Measurements from ENCODE around the gene TTC9B. TPM values are rescaled to one million over a fixed set of nuclear protein-coding genes. Genes with fewer than 3 reads are reported as not detected.

TTC9B gene
- total and polyA plus RNA-seq, 8 donors: 0.35 to 0.37 TPM; not detected in 6

DNA sequence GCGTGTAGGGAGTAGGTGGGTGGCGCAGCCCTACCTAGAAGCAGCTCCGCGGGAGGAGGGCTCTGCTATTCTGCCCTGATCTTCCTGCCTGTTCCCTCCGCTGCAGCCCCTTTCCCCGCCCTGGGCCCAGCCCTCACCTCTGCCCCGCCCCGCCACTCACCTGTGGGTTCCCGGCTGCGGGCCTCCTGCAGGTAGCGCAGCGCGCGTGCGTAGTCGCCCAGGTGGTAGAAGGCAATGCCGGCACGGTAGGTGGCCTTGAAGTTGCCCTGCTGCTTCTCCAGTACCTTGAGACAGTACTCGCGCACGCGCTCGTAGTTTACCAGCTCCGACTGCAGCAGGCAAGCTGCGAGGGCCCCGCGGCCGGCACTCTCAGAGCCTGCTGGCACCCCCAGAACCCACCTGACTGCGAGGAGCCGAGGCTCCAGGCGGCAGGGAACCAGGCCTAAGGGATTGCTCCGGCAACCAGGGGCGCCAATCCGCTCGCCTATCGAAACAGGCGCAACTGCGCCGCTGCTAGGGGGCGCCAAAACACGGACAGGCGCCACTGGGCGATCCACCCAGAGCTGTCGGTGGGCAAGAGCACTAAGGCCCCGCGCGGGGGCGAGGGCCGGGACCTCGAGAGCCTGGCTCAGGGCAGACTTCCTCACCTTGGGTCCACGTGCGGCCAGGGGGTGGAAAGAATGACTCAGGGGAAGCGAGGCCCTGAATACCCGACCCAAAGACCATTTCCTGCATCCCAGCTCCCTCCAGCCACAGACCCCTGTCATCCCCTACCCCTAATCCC, 965 bp downstream of the TTC9B start:
- intact Hi-C loops (cut with DNase I; ENCODE audit: low total_unique reads): no loop called here
- H3K9me3 ChIP-seq: no peaks in the 10 kb centered on the region
- H3K27ac ChIP-seq: no peak overlapping the region
- DNase-seq: peak; percentile 65 to 82
- H3K27me3 ChIP-seq: peaks cover 18 to 69% (median 41%) of the 10 kb centered on the region in 3 donors
- peaks cover 0 to 12% (median 10%) of the 10 kb centered on the region in 4 donors for H3K36me3 ChIP-seq
- H3K4me1 ChIP-seq: peaks cover 0 to 31% (median 19%) of the 10 kb centered on the region in 4 donors
- TF ChIP-seq, protein P1, sequence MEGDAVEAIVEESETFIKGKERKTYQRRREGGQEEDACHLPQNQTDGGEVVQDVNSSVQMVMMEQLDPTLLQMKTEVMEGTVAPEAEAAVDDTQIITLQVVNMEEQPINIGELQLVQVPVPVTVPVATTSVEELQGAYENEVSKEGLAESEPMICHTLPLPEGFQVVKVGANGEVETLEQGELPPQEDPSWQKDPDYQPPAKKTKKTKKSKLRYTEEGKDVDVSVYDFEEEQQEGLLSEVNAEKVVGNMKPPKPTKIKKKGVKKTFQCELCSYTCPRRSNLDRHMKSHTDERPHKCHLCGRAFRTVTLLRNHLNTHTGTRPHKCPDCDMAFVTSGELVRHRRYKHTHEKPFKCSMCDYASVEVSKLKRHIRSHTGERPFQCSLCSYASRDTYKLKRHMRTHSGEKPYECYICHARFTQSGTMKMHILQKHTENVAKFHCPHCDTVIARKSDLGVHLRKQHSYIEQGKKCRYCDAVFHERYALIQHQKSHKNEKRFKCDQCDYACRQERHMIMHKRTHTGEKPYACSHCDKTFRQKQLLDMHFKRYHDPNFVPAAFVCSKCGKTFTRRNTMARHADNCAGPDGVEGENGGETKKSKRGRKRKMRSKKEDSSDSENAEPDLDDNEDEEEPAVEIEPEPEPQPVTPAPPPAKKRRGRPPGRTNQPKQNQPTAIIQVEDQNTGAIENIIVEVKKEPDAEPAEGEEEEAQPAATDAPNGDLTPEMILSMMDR (IDR thresholded peaks at IDR 0.05): peak in 4 of 7 experiments; percentile 10 to 14 (median 11)
- no peak for TF ChIP-seq EP300 (IDR thresholded peaks at IDR 0.05)
- peak overlapping the region in 1 of 4 donors; percentile 25 for H3K4me3 ChIP-seq
- WGBS, 5 donors: 6 to 12% (median 9%) methylated on average over 37 to 54 of the region's 54 CpGs

DNA sequence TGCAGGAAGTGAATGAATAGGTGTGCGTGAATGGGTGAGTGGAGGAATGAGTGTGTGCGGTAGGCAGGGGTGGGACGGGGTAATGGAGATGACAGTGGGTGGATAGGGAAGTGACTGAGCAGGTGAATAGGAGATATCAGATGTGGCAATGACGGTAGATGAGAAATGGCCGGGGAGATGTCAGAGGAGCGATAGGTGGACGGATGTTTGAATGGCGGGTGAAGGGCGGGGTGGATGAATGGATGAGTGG, 1.5 kb downstream of the TTC9B start:
- DNase-seq: no peak
- Histone ChIP-seq H3K27ac (no peak overlapping the region), H3K36me3 (peaks cover 0 to 17% (median 16%) of the 10 kb centered on the region in 4 donors), H3K4me1 (peaks cover 0 to 31% (median 19%) of the 10 kb centered on the region in 4 donors), H3K4me3 (peak overlapping the region in 1 of 4 donors; percentile 25), H3K27me3 (peaks cover 18 to 67% (median 41%) of the 10 kb centered on the region in 3 donors), H3K9me3 (no peaks in the 10 kb centered on the region)
- 18 to 29% (median 25%) methylated on average over 9 of the region's 9 CpGs for WGBS, 5 donors
- intact Hi-C loops (cut with DNase I; ENCODE audit: low total_unique reads): no loop called here
- TF ChIP-seq POLR2AphosphoS5 (IDR thresholded peaks at IDR 0.05): no peak
- TF ChIP-seq, protein P1 (IDR thresholded peaks at IDR 0.05): no peak
- TF ChIP-seq EP300 (IDR thresholded peaks at IDR 0.05): no peak
- TF ChIP-seq POLR2A (IDR thresholded peaks at IDR 0.05): no peak

DNA sequence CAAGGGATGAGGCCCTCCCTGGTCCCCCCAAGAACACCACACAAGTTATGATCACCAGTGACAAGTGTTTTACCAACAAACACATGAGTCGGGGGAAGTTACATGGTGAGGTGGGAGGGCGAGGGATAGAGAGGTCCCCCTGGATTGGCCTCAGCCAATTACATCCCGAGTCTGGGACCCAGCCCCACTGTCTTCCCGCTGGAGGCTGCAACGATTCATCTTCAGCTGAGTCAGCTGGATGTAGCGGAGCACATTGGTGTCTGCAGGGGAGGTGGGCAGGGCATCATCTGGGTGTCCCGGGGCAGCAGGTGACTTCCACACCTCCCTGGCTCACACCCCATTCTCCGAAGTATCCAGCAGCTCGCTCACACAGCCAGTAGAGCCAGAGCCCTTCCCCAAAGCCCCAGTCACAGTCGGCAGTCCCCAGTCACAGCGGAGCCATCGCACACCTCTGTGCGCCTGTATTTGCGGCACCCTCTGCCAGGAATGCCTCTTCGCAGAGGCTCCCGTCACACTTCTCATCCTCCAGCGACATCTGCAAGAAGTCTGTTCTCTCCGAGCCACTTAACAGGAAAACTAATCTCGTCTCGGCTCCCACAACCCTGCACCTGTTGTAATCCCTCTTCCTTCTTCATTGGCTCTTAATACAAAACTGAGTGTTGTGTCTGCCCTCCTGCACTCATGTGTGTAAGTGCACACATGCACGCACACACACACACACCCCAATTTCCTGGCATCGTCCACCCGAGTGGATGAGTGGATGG, 2.0 kb downstream of the TTC9B start:
- intact Hi-C loops (cut with DNase I; ENCODE audit: low total_unique reads): no loop called here

DNA sequence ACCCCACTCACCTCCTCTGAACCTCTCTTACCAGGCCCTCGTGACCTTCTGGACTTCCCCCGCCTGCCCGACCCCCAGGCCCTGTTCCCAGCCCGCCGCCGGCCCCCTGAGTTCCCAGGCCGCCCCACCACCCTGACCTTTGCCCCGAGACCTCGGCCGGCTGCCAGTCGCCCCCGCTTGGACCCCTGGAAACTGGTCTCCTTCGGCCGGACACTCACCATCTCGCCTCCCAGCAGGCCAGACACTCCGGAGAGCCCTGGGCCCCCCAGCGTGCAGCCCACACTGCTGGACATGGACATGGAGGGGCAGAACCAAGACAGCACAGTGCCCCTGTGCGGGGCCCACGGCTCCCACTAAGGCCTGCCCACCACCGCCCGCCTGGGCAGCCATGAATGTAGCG, 3.2 kb downstream of the TTC9B start:
- DNase-seq: no peak
- H3K4me1 ChIP-seq: peaks cover 0 to 28% (median 19%) of the 10 kb centered on the region in 4 donors
- 84 to 88% (median 87%) methylated on average over 14 to 22 of the region's 22 CpGs for WGBS, 5 donors
- H3K27ac ChIP-seq: no peak overlapping the region
- peaks cover 3 to 35% (median 33%) of the 10 kb centered on the region in 4 donors for H3K36me3 ChIP-seq
- intact Hi-C loops (cut with DNase I; ENCODE audit: low total_unique reads): no loop called here
- H3K9me3 ChIP-seq: no peaks in the 10 kb centered on the region
- peaks cover 18 to 49% (median 41%) of the 10 kb centered on the region in 3 donors for H3K27me3 ChIP-seq
- TF ChIP-seq, protein P1 (IDR thresholded peaks at IDR 0.05): no peak
- no peak overlapping the region for H3K4me3 ChIP-seq

More for the DNA sequence above, 2.0 kb downstream of the TTC9B start:
- H3K9me3 ChIP-seq: no peaks in the 10 kb centered on the region
- TF ChIP-seq POLR2A (IDR thresholded peaks at IDR 0.05): no peak
- no peak for TF ChIP-seq POLR2AphosphoS5 (IDR thresholded peaks at IDR 0.05)
- no peak for TF ChIP-seq EP300 (IDR thresholded peaks at IDR 0.05)
- TF ChIP-seq, protein P1 (IDR thresholded peaks at IDR 0.05): no peak
- WGBS, 5 donors: 35 to 48% (median 43%) methylated on average over 22 to 23 of the region's 23 CpGs
- DNase-seq: no peak
- H3K27me3 ChIP-seq: peaks cover 18 to 62% (median 41%) of the 10 kb centered on the region in 3 donors
- peaks cover 3 to 23% (median 21%) of the 10 kb centered on the region in 4 donors for H3K36me3 ChIP-seq
- H3K27ac ChIP-seq: no peak overlapping the region
- peaks cover 0 to 31% (median 19%) of the 10 kb centered on the region in 4 donors for H3K4me1 ChIP-seq
- H3K4me3 ChIP-seq: no peak overlapping the region

Measured in stomach (tissue), 9 donors.